BJ (cell line): Measurements from ENCODE around the gene RAPGEF6. TPM values are rescaled to one million over a fixed set of nuclear protein-coding genes. Genes with fewer than 3 reads are reported as not detected.

Experiments used
- CTCF ChIA-PET: fragments of 350-600 bp; formaldehyde crosslinking; extraction: SDS; loops from one replicate; lab custom pipeline; 2021; ENCODE audit warnings: antibody characterized with exemption, inconsistent platforms; lab: Yijun Ruan, JAX
- POLR2A ChIA-PET: fragments of 300-600 bp; sonication (Branson Sonifier 250); formaldehyde crosslinking; extraction: SDS; loops from one replicate; lab custom pipeline; 2021; ENCODE audit warnings: antibody characterized with exemption; lab: Charles Lee
- DNase-seq: peaks from one replicate; pipeline ENCODE4 v3.0.0-alpha.2; 2011; ENCODE audit warnings: low read depth
- H3K27me3 ChIP-seq: 2 replicates; pipeline ENCODE4 v1.6.0; 2011; ENCODE audit warnings: low read length; ENCODE audit not compliant: control insufficient read depth, insufficient read depth
- H3K36me3 ChIP-seq: 2 replicates; pipeline ENCODE4 v1.5.1; 2011; ENCODE audit warnings: low read length; ENCODE audit not compliant: control insufficient read depth, insufficient read depth
- H3K4me3 ChIP-seq: 2 replicates; pipeline ENCODE4 v1.5.1; 2011; ENCODE audit warnings: low read depth, mild to moderate bottlenecking, control low read depth, low read length
- CTCF ChIP-seq: IDR thresholded peaks from 2 replicates; pipeline ENCODE4 v1.5.1; 2011; ENCODE audit warnings: low read depth, mild to moderate bottlenecking, control low read depth, inconsistent platforms, low read length, moderate library complexity; ENCODE audit not compliant: insufficient read depth
- polyA plus RNA-seq: library from polyadenylated mRNA; depleted of rRNA; stranded (reverse); fragments of >200 nt; gene quantifications from 2 replicates; pipeline ENCODE4 v1.2.3, GENCODE V29; 2011

RAPGEF6 gene
- polyA plus RNA-seq, 1 experiment, result 6.2 TPM

GRCh38 chr5:131463656-131464055 is 171.4 kb downstream of the RAPGEF6 start:
- ChIA-PET POLR2A (no interaction called here), CTCF (no interaction called here)
- Histone ChIP-seq H3K27me3 (no peaks in the 10 kb centered on the region), H3K36me3 (no peaks in the 10 kb centered on the region; the same call in 1 of the 2 replicates), H3K4me3 (no peak overlapping the region)
- DNase-seq, result no peak
- no peak for TF ChIP-seq CTCF

- ChIA-PET POLR2A (no interaction called here), CTCF (no interaction called here)
- Histone ChIP-seq H3K4me3 (no peak overlapping the region), H3K27me3 (no peaks in the 10 kb centered on the region), H3K36me3 (no peaks in the 10 kb centered on the region; the same call in 1 of the 2 replicates)
- no peak for TF ChIP-seq CTCF
- DNase-seq, result no peak
These were observed 172.6 kb downstream of the RAPGEF6 start for GRCh38 chr5:131462454-131462853.

- CTCF ChIA-PET, result no interaction called here
- Histone ChIP-seq H3K36me3 (no peaks in the 10 kb centered on the region; the same call in none of the 2 replicates), H3K27me3 (no peaks in the 10 kb centered on the region), H3K4me3 (no peak overlapping the region)
- POLR2A ChIA-PET, result no interaction called here
- no peak for TF ChIP-seq CTCF
- no peak for DNase-seq
These were observed 173.3 kb downstream of the RAPGEF6 start for GRCh38 chr5:131461742-131462141.

- Histone ChIP-seq H3K36me3 (no peaks in the 10 kb centered on the region; the same call in none of the 2 replicates), H3K4me3 (no peak overlapping the region), H3K27me3 (no peaks in the 10 kb centered on the region)
- CTCF ChIA-PET, result interaction anchor here (0.6 kb wide), 1 partner anchor 541 kb away, joined by 5 read pairs; no protein-coding TSS in a partner anchor
- no peak for DNase-seq
- POLR2A ChIA-PET, result no interaction called here
- TF ChIP-seq CTCF, result no peak
These were observed 174.0 kb downstream of the RAPGEF6 start for GRCh38 chr5:131460867-131461572.

- CTCF ChIA-PET, result no interaction called here
- no peak overlapping the region for H3K4me3 ChIP-seq
- POLR2A ChIA-PET, result no interaction called here
- H3K36me3 ChIP-seq, result no peaks in the 10 kb centered on the region; the same call in none of the 2 replicates
- DNase-seq, result no peak
- no peak for TF ChIP-seq CTCF
- H3K27me3 ChIP-seq, result no peaks in the 10 kb centered on the region
These were observed 174.9 kb downstream of the RAPGEF6 start for GRCh38 chr5:131460133-131460532.
